ENCODE measurements around the gene ARHGEF2.

GRCh38 chr1:155910621-155911121 is 67.7 kb downstream of the ARHGEF2 start:
- TF ChIP-seq CTCF (conservative IDR thresholded peaks at IDR 0.05 in 1 of 2, IDR thresholded peaks at IDR 0.05 in 1 of 2; ENCODE audit: low read depth in 1 of 2, low read length in 2 of 2) = peak in 1 of 2 donors; percentile 20
- no peak for TF ChIP-seq EZH2 (IDR thresholded peaks at IDR 0.05; ENCODE audit: low read length, missing control alignments)

Data from fibroblast of lung (primary cell).